H9 (cell line): Measurements from ENCODE around the gene COL18A1. TPM values are rescaled to one million over a fixed set of nuclear protein-coding genes. Genes with fewer than 3 reads are reported as not detected.

Experiments
- DNase-seq: peaks from one replicate; pipeline ENCODE4 v3.0.0-alpha.2; 2017
- H2AFZ ChIP-seq: one replicate; pipeline ENCODE4 v1.6.1; 2013; ENCODE audit warnings: mild to moderate bottlenecking, low read length, control low read depth, moderate library complexity
- H2AK5ac ChIP-seq: 2 replicates; pipeline ENCODE4 v1.6.1; 2013; ENCODE audit warnings: low read length, control low read depth, mixed read lengths; ENCODE audit not compliant: insufficient read length
- H2BK120ac ChIP-seq: one replicate; pipeline ENCODE4 v1.6.1; 2013; ENCODE audit warnings: low read depth, mild to moderate bottlenecking, low read length, control low read depth, inconsistent platforms; ENCODE audit not compliant: poor library complexity, severe bottlenecking
- H2BK12ac ChIP-seq: 2 replicates; pipeline ENCODE4 v1.6.1; 2013; ENCODE audit warnings: low read length, control low read depth, mixed read lengths, low read depth; ENCODE audit not compliant: insufficient read length
- H2BK15ac ChIP-seq: 2 replicates; pipeline ENCODE4 v1.6.1; 2013; ENCODE audit warnings: low read depth, low read length, control low read depth
- H2BK20ac ChIP-seq: one replicate; pipeline ENCODE4 v1.6.1; 2013; ENCODE audit warnings: low read depth, mild to moderate bottlenecking, low read length, control low read depth, inconsistent platforms; ENCODE audit not compliant: poor library complexity, severe bottlenecking
- H2BK5ac ChIP-seq: 2 replicates; pipeline ENCODE4 v1.6.1; 2013; ENCODE audit warnings: low read length, control low read depth, mixed read lengths; ENCODE audit not compliant: insufficient read length
- H3K14ac ChIP-seq: 2 replicates; pipeline ENCODE4 v1.6.1; 2013; ENCODE audit warnings: low read length, control low read depth; ENCODE audit not compliant: insufficient read depth
- H3K18ac ChIP-seq: 2 replicates; pipeline ENCODE4 v1.6.1; 2013; ENCODE audit warnings: low read depth, mild to moderate bottlenecking, mixed read lengths, low read length, control low read depth; ENCODE audit not compliant: insufficient read length
- H3K23ac ChIP-seq: 2 replicates; pipeline ENCODE4 v1.6.1; 2013; ENCODE audit warnings: low read length, control low read depth, mixed read lengths, low read depth; ENCODE audit not compliant: insufficient read length
- H3K23me2 ChIP-seq: 2 replicates; pipeline ENCODE4 v1.6.1; 2013; ENCODE audit warnings: low read depth, mild to moderate bottlenecking, mixed read lengths, low read length, control low read depth; ENCODE audit not compliant: insufficient read length, poor library complexity, severe bottlenecking
- H3K27ac ChIP-seq: 2 replicates; pipeline ENCODE4 v1.5.1; 2013; ENCODE audit warnings: low read length, control low read depth, mixed read lengths, low read depth; ENCODE audit not compliant: insufficient read length
- H3K27me3 ChIP-seq: 2 replicates; pipeline ENCODE4 v1.6.1; 2013; ENCODE audit warnings: low read length, control low read depth, inconsistent platforms; ENCODE audit not compliant: insufficient read depth
- H3K4ac ChIP-seq: 2 replicates; pipeline ENCODE4 v1.6.1; 2013; ENCODE audit warnings: low read depth, mild to moderate bottlenecking, control low read depth, inconsistent platforms, low read length, moderate library complexity
- H3K4me1 ChIP-seq: 2 replicates; pipeline ENCODE4 v1.6.1; 2013; ENCODE audit warnings: low read length, control low read depth, inconsistent platforms; ENCODE audit not compliant: insufficient read depth
- H3K4me2 ChIP-seq: 2 replicates; pipeline ENCODE4 v1.6.1; 2013; ENCODE audit warnings: low read length, control low read depth, mixed read lengths; ENCODE audit not compliant: insufficient read length, insufficient read depth
- H3K56ac ChIP-seq: 2 replicates; pipeline ENCODE4 v1.6.1; 2013; ENCODE audit warnings: low read depth, mild to moderate bottlenecking, mixed read lengths, low read length, control low read depth; ENCODE audit not compliant: insufficient read length
- H3K79me1 ChIP-seq: 2 replicates; pipeline ENCODE4 v1.6.1; 2013; ENCODE audit warnings: low read depth, mild to moderate bottlenecking, moderate library complexity, low read length, control low read depth, inconsistent platforms; ENCODE audit not compliant: insufficient read depth, poor library complexity, severe bottlenecking
- H3K79me2 ChIP-seq: 2 replicates; pipeline ENCODE4 v1.6.1; 2013; ENCODE audit warnings: low read length, control low read depth, inconsistent platforms; ENCODE audit not compliant: insufficient read depth
- H3K9ac ChIP-seq: 2 replicates; pipeline ENCODE4 v1.6.1; 2013; ENCODE audit warnings: low read length, control low read depth, mixed read lengths; ENCODE audit not compliant: insufficient read length; ENCODE audit errors: extremely low read depth
- H3K9me3 ChIP-seq: one replicate; pipeline ENCODE4 v1.6.1; 2013; ENCODE audit warnings: low read depth, low read length, inconsistent platforms; ENCODE audit not compliant: control insufficient read depth
- H3T11ph ChIP-seq: one replicate; pipeline ENCODE4 v1.6.1; 2013; ENCODE audit warnings: mild to moderate bottlenecking, low read length, control low read depth, inconsistent platforms
- H4K20me1 ChIP-seq: one replicate; pipeline ENCODE4 v1.6.1; 2013; ENCODE audit not compliant: control insufficient read depth, insufficient read length, insufficient read depth
- H4K5ac ChIP-seq: 2 replicates; pipeline ENCODE4 v1.6.1; 2013; ENCODE audit warnings: low read depth, mild to moderate bottlenecking, mixed read lengths, low read length, control low read depth; ENCODE audit not compliant: insufficient read length
- H4K8ac ChIP-seq: replicated peaks from 2 replicates; pipeline ENCODE4 v1.6.1; 2013; ENCODE audit warnings: low read length, control low read depth, mixed read lengths, low read depth; ENCODE audit not compliant: insufficient read length
- H4K91ac ChIP-seq: 2 replicates; pipeline ENCODE4 v1.6.1; 2013; ENCODE audit warnings: low read depth, mild to moderate bottlenecking, moderate library complexity, mixed read lengths, low read length, control low read depth; ENCODE audit not compliant: insufficient read length
- H3K27ac Mint-ChIP-seq, 3 experiments: 2 replicates in 2 of 3; 3 replicates in 1 of 3; pipeline ENCODE4 v1.8.0; 2020 to 2021; ENCODE audit warnings: mixed read lengths in 3 of 3, mild to moderate bottlenecking in 1 of 3, moderate library complexity in 1 of 3
- H3K27me3 Mint-ChIP-seq: 2 replicates; pipeline ENCODE4 v1.8.0; 2021; ENCODE audit warnings: low read depth, mild to moderate bottlenecking, moderate library complexity, mixed read lengths
- H3K36me3 Mint-ChIP-seq, 3 experiments: 2 replicates in 2 of 3; 3 replicates in 1 of 3; pipeline ENCODE4 v1.8.0; 2020 to 2021; ENCODE audit warnings: low read depth in 3 of 3, mixed read lengths in 3 of 3; ENCODE audit not compliant: insufficient read depth in 1 of 3
- H3K4me1 Mint-ChIP-seq, 2 experiments: 2 replicates each; pipeline ENCODE4 v1.8.0; 2020; ENCODE audit warnings: mixed read lengths in 2 of 2
- H3K4me3 Mint-ChIP-seq, 2 experiments: 2 replicates in 1 of 2; 3 replicates in 1 of 2; pipeline ENCODE4 v1.8.0; 2020 to 2021; ENCODE audit warnings: mild to moderate bottlenecking in 2 of 2, mixed read lengths in 2 of 2, moderate library complexity in 1 of 2
- H3K9me3 Mint-ChIP-seq, 2 experiments: 2 replicates in 1 of 2; 3 replicates in 1 of 2; pipeline ENCODE4 v1.8.0; 2020; ENCODE audit warnings: mild to moderate bottlenecking in 2 of 2, mixed read lengths in 2 of 2, moderate library complexity in 1 of 2
- CTCF ChIP-seq: fragments of 200-600 bp; sonication (generic); conservative IDR thresholded peaks from 3 replicates; pipeline ENCODE4 v1.8.0; 2021; ENCODE audit warnings: antibody characterized with exemption, mild to moderate bottlenecking
- WGBS: extraction: QIAGEN DNeasy Blood & Tissue Kit; methylation state at CpG from one replicate; pipeline ENCODE4 v1.1.7; 2013; ENCODE audit warnings: missing lambda C conversion rate, low lambda C conversion rate, mixed read lengths; ENCODE audit not compliant: insufficient read length; ENCODE audit errors: extremely low coverage; 5-methylcytosine and 5-hydroxymethylcytosine counted together
- total RNA-seq: library from RNA; stranded (reverse); gene quantifications from 2 replicates; pipeline ENCODE4 v1.2.1, GENCODE V29; 2021

Gene COL18A1
- total RNA-seq, 1 experiment from 2014 or later = 232 TPM

GRCh38 chr21:45559216-45560105, 154.5 kb downstream of the COL18A1 start:
- Histone ChIP-seq H3K23me2 (no peaks in the 10 kb centered on the region), H4K8ac (no peak overlapping the region), H3K79me2 (no peaks in the 10 kb centered on the region), H3K4ac (no peak overlapping the region), H3K27me3 (no peaks in the 10 kb centered on the region), H2AFZ (no peak overlapping the region), H2BK20ac (no peak overlapping the region), H3K18ac (no peak overlapping the region), H2BK15ac (no peak overlapping the region), H3K79me1 (no peaks in the 10 kb centered on the region), H2AK5ac (no peak overlapping the region), H2BK120ac (no peak overlapping the region), H3K23ac (no peak overlapping the region), H3K14ac (no peak overlapping the region), H3K4me1 (no peaks in the 10 kb centered on the region; the same call in 1 of the 2 replicates), H4K5ac (no peak overlapping the region), H3K9me3 (no peaks in the 10 kb centered on the region), H3T11ph (no peak overlapping the region), H3K4me2 (no peak overlapping the region), H3K9ac (no peak overlapping the region), H4K91ac (no peak overlapping the region), H3K27ac (no peak overlapping the region), H2BK12ac (no peak overlapping the region), H4K20me1 (no peaks in the 10 kb centered on the region), H3K56ac (no peak overlapping the region), H2BK5ac (no peak overlapping the region)
- no peaks in the 10 kb centered on the region for H3K36me3 Mint-ChIP-seq
- no peak overlapping the region; a peak in 1 of 7 replicates for H3K27ac Mint-ChIP-seq
- peaks cover 2 to 5% of the 10 kb centered on the region in 2 experiments; a peak in 3 of 5 replicates for H3K9me3 Mint-ChIP-seq
- peak; percentile 29 for DNase-seq
- peaks cover 18% of the 10 kb centered on the region in 2 experiments for H3K4me1 Mint-ChIP-seq
- TF ChIP-seq CTCF = no peak
- H3K27me3 Mint-ChIP-seq = peaks cover 34% of the 10 kb centered on the region
- H3K4me3 Mint-ChIP-seq = no peak overlapping the region
- no CpG with 5 or more reads among the region's 29 CpGs for WGBS
